Right ventricle myocardium inferior (tissue), 1 donor: ENCODE measurements around the gene DYNLRB1. TPM values are rescaled to one million over a fixed set of nuclear protein-coding genes. Genes with fewer than 3 reads are reported as not detected.

Experiments
- ATAC-seq: fragments of 200-7000 bp; cut with Tn5 transposase; one replicate; pipeline ENCODE4 v1.9.1; 2020; ENCODE audit warnings: mild to moderate bottlenecking, moderate library complexity
- DNase-seq: peaks from one replicate; pipeline ENCODE4 v3.0.0; 2021; ENCODE audit errors: missing footprints
- intact Hi-C: fragments of 100-400 bp; cut with DNase I; formaldehyde crosslinking; loops from one replicate; pipeline ENCODE4 v1.11.0; 2022
- total RNA-seq: library from RNA; stranded (reverse); fragmentation: NEBNext Ultra II Directional; extraction: Animal tissue kit (Norgen Biotek cat#: 25700); gene quantifications from one replicate; pipeline ENCODE4 v1.2.1, GENCODE V29; 2021
- donor health status: DM: no; HTN: yes; CAD: no; lungs with severe emphysema.

The DYNLRB1 gene
- total RNA-seq, 1 donor from 2014 or later, result 172 TPM

DNA sequence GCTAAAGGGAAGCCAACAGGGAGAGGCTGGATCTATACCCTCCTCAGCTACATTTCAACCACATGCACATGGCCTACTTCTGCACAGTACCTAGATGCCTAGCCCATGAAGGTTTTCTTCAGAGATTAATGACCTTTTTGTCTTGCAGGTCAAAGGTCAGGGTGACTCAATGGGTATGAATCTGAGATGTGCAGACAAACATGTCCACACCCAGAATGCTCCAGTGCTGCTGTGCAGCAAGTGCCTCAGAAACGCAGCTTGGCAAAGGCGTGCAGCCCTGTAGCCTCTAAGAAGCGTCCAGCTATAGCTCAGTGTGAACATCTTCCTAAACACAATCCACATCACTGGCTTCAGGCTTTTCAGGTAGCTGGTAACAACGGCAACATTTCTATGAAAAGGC, 66.7 kb downstream of the DYNLRB1 start:
- intact Hi-C loops, result no loop called here
- DNase-seq (no peak), ATAC-seq (no peak)

DNA sequence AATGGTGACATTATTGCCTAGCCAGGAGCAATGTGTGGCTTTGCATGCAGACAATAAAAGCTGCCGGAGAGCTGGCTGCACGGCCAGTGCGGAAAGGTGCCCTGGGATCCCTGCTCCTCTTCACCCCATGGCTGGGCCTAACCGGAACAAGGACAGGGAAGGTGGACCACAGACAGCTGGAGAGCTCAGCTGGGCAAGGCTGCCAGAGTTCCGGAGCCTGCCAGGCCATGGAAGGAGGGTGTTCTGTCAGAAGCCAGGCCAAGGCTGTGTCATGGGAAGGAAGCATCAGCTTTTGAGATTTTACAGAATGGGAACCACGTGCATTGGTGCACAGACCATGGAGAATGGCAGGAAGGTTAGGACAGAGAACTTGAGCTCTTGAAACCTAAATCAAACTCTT, 67.3 kb downstream of the DYNLRB1 start:
- DNase-seq (no peak), ATAC-seq (peak; percentile 35)
- intact Hi-C loops, result no loop called here

DNA sequence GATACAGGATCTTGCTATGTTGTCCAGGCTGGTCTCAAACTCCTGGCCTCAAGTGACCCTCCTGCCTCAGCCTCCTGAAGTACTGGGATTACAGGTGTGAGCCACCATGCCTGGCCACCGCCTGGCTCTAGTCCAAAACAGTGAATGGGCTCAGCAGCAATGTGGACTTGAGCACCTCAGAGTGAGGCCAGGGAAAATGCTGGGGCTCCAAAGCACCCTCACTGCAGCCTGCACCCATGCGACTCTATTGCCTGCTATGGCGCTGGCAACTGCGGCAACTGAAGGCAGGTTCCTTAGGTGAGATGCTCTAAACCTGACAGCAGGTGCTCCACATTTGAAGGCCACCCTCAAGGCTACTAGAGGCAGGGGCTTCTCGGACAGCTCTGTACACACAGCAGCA, 68.8 kb downstream of the DYNLRB1 start:
- ATAC-seq (no peak), DNase-seq (no peak)
- intact Hi-C loops, result no loop called here

DNA sequence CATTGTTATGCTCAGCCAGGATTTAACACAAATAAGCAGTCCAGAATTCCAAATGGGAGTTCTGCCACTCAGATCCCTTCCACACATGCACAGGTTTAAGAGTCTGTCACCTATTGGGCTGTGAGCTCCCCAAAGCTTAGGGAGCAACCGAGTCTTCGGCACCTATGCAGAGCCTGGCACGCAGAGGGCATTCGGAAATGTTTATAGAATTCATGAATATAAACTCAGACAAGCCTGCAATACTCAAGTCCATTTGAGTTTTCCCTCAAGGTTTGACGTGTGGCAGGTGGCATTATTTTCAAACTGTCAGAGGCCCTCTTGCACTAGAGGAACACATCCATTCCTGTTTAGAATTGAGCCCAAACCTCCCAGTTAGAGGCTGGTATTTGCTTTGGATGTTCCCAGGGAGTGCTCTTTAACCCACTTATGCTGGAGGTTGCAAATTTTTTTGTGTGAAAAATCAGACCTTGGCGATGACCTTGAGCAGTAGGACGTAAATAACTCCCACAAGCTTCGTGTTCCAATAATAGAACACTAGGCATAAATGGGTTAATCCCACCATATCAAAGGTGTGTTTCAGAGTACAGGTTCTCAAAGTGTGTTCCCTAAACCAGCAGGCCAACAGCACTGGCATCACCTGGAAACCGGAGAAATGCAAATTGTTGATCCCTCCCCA, 70.4 kb downstream of the DYNLRB1 start:
- ATAC-seq (no peak), DNase-seq (no peak)
- intact Hi-C loops, result no loop called here

Other genes with a start within 250 kb of the DYNLRB1 start
- gene AHCY, start 213.1 kb upstream of the DYNLRB1 start, total RNA-seq, result 69.5 TPM
- gene ITCH, start 153.1 kb upstream of the DYNLRB1 start, total RNA-seq, result 39.8 TPM
- 112 TPM for gene MAP1LC3A, start 42.3 kb downstream of the DYNLRB1 start, total RNA-seq
- 12.9 TPM for gene PIGU, start 160.7 kb downstream of the DYNLRB1 start, total RNA-seq
- gene TP53INP2, start 187.9 kb downstream of the DYNLRB1 start, total RNA-seq, result 113 TPM